ENCODE data around the gene FNIP1.
"Not testable (repeated sequence)": the region's sequence is repeated elsewhere in the genome, so short reads cannot be mapped to it uniquely, and the experiment has no call there.

The FNIP1 gene

GRCh38 chr5:131787736-131788135 is 9.1 kb downstream of the FNIP1 start:
- no peak for FAIRE-seq
- DNase-seq (ENCODE audit: insufficient read length, low spot score): no peak

- FAIRE-seq (no peak), DNase-seq (ENCODE audit: insufficient read length, low spot score) (no peak)
Measured at GRCh38 chr5:131786900-131787692, 9.7 kb downstream of the FNIP1 start.

GRCh38 chr5:131786036-131786435 is 10.8 kb downstream of the FNIP1 start:
- no peak for FAIRE-seq
- DNase-seq (ENCODE audit: insufficient read length, low spot score): no peak

GRCh38 chr5:131783874-131784273 is 12.9 kb downstream of the FNIP1 start:
- no peak for FAIRE-seq
- no peak for DNase-seq (ENCODE audit: insufficient read length, low spot score)

GRCh38 chr5:131783357-131783756 is 13.5 kb downstream of the FNIP1 start:
- no peak for DNase-seq (ENCODE audit: insufficient read length, low spot score)
- FAIRE-seq: no peak

- no peak for DNase-seq (ENCODE audit: insufficient read length, low spot score)
- no peak for FAIRE-seq
Measured at GRCh38 chr5:131782717-131783116, 14.1 kb downstream of the FNIP1 start.

- not testable (repeated sequence) for FAIRE-seq; DNase-seq (ENCODE audit: insufficient read length, low spot score)
Measured at GRCh38 chr5:131778141-131778540, 18.7 kb downstream of the FNIP1 start.

GRCh38 chr5:131776450-131776849 is 20.4 kb downstream of the FNIP1 start:
- FAIRE-seq (no peak), DNase-seq (ENCODE audit: insufficient read length, low spot score) (no peak)

- DNase-seq (ENCODE audit: insufficient read length, low spot score) (no peak), FAIRE-seq (no peak)
Measured at GRCh38 chr5:131774652-131775367, 22.0 kb downstream of the FNIP1 start.

GRCh38 chr5:131773805-131774204 is 23.0 kb downstream of the FNIP1 start:
- FAIRE-seq: no peak

GRCh38 chr5:131771692-131772091 is 25.1 kb downstream of the FNIP1 start:
- DNase-seq (ENCODE audit: insufficient read length, low spot score) (no peak), FAIRE-seq (no peak)

More at GRCh38 chr5:131773805-131774204, 23.0 kb downstream of the FNIP1 start:
- no peak for DNase-seq (ENCODE audit: insufficient read length, low spot score)

- FAIRE-seq (no peak), DNase-seq (ENCODE audit: insufficient read length, low spot score) (no peak)
Measured at GRCh38 chr5:131769961-131770360, 26.9 kb downstream of the FNIP1 start.

- FAIRE-seq: no peak
- no peak for DNase-seq (ENCODE audit: insufficient read length, low spot score)
Measured at GRCh38 chr5:131769336-131769735, 27.5 kb downstream of the FNIP1 start.

GRCh38 chr5:131767891-131768290 is 28.9 kb downstream of the FNIP1 start:
- no peak for DNase-seq (ENCODE audit: insufficient read length, low spot score)
- no peak for FAIRE-seq

GRCh38 chr5:131766689-131767088 is 30.1 kb downstream of the FNIP1 start:
- FAIRE-seq (no peak), DNase-seq (ENCODE audit: insufficient read length, low spot score) (no peak)

GRCh38 chr5:131765261-131765660 is 31.6 kb downstream of the FNIP1 start:
- no peak for DNase-seq (ENCODE audit: insufficient read length, low spot score)
- no peak for FAIRE-seq

- no peak for DNase-seq (ENCODE audit: insufficient read length, low spot score)
- FAIRE-seq: no peak
Measured at GRCh38 chr5:131763968-131764367, 32.8 kb downstream of the FNIP1 start.

GRCh38 chr5:131760793-131761192 is 36.0 kb downstream of the FNIP1 start:
- no peak for DNase-seq (ENCODE audit: insufficient read length, low spot score)
- FAIRE-seq: no peak

- no peak for DNase-seq (ENCODE audit: insufficient read length, low spot score)
- no peak for FAIRE-seq
Measured at GRCh38 chr5:131759704-131760103, 37.1 kb downstream of the FNIP1 start.

- DNase-seq (ENCODE audit: insufficient read length, low spot score) (no peak), FAIRE-seq (no peak)
Measured at GRCh38 chr5:131758520-131758900, 38.3 kb downstream of the FNIP1 start.

GRCh38 chr5:131757830-131758519 is 38.8 kb downstream of the FNIP1 start:
- DNase-seq (ENCODE audit: insufficient read length, low spot score): no peak
- FAIRE-seq: no peak

GRCh38 chr5:131756942-131757341 is 39.9 kb downstream of the FNIP1 start:
- FAIRE-seq (peak; percentile 69), DNase-seq (ENCODE audit: insufficient read length, low spot score) (no peak)
